HEK293T (cell line): ENCODE results near the gene ASF1A.

Experiments
- BHLHE40 ChIP-seq: fragments of 450-650 bp; IDR thresholded peaks from 2 replicates; pipeline ENCODE4 v1.6.1; 2016; ENCODE audit warnings: mild to moderate bottlenecking, moderate library complexity, borderline replicate concordance
- FOXA1 ChIP-seq: fragments of 450-650 bp; IDR thresholded peaks from 2 replicates; pipeline ENCODE4 v1.6.1; 2016; ENCODE audit warnings: mild to moderate bottlenecking
- FOXM1 ChIP-seq: fragments of 450-650 bp; IDR thresholded peaks from 2 replicates; pipeline ENCODE4 v1.6.1; 2017; ENCODE audit warnings: mild to moderate bottlenecking, borderline replicate concordance
- L3MBTL2 ChIP-seq: fragments of 450-650 bp; conservative IDR thresholded peaks from 2 replicates; pipeline ENCODE4 v1.6.1; 2016; ENCODE audit warnings: mild to moderate bottlenecking

DNA sequence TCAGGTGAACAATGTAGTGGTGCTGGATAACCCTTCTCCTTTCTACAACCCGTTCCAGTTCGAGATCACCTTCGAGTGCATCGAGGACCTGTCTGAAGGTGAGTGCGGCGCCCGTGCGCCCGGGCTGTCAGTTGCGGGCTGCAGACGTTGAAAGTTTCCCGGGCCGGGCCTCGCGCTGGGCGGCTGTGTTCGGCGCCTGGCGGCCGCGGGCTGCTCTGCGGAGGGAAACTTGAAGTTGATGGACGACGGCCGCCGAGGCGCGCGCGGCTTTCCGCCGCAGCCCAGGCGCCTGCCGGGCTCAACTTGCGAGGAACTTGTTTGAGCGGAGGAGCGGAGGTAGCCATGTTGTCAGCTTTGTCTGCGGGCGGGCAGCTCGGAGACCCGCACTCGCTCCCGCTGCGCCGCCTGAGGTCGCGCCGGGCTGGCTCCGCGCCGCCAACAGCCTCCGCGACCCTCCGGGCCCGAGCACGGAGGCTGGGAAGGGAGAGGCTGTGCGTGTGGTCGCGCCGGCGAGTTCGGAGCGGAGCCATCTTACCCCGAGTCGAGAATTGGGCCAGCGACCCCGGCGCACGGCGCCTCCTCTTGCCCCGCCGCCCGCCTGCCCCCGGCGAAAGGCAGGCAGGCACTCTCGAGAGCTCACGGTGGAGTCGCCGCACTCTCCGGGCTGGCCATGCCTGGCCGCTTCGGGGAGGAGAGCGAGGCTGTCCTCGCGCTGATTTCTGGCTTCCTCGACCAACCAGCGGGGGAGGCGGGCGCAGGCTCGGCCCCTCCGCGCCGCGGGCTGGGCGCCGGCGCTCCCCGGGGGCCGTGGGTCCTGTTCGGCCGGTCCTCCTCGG, 691 bp downstream of the ASF1A start:
- TF ChIP-seq L3MBTL2 (no peak; the same call in 1 of the 2 replicates), FOXA1 (no peak), BHLHE40 (no peak), FOXM1 (no peak)
